Measurements from ENCODE around the gene HAUS8. TPM values are rescaled to one million over a fixed set of nuclear protein-coding genes. Genes with fewer than 3 reads are reported as not detected.

The HAUS8 gene
- total and polyA plus RNA-seq, 10 donors = 7.7 to 24.5 (median 14.6) TPM

GRCh38 chr19:17063428-17063827, 11.8 kb downstream of the HAUS8 start:
- Histone ChIP-seq H3K4me1 (peaks cover 0 to 40% (median 27%) of the 10 kb centered on the region in 6 donors), H3K36me3 (peaks cover 6 to 73% (median 25%) of the 10 kb centered on the region in 6 donors), H3K4me3 (no peak overlapping the region), H3K9me3 (peaks cover 0 to 12% (median 10%) of the 10 kb centered on the region in 8 donors), H3K27me3 (replicated peaks in 1 of 7) (no peaks in the 10 kb centered on the region), H3K27ac (no peak overlapping the region)
- TF ChIP-seq POLR2AphosphoS5 (IDR thresholded peaks at IDR 0.05) = no peak
- no peak for TF ChIP-seq POLR2A (IDR thresholded peaks at IDR 0.05)
- no peak for TF ChIP-seq CTCF (IDR thresholded peaks at IDR 0.05 in 8 of 11, conservative IDR thresholded peaks at IDR 0.05 in 3 of 11)
- no peak for DNase-seq
- intact Hi-C loops (cut with DNase I; ENCODE audit: low total_unique reads) = no loop called here
- 70 to 95% (median 87%) methylated on average over 2 of the region's 2 CpGs for WGBS, 5 donors

GRCh38 chr19:17061691-17062090, 13.6 kb downstream of the HAUS8 start:
- H3K36me3 ChIP-seq = peaks cover 12 to 86% (median 33%) of the 10 kb centered on the region in 6 donors
- WGBS, 5 donors = 90 to 100% (median 94%) methylated on average over 7 of the region's 7 CpGs

GRCh38 chr19:17061205-17061604, 14.0 kb downstream of the HAUS8 start:
- Histone ChIP-seq H3K27me3 (replicated peaks in 1 of 7) (no peaks in the 10 kb centered on the region), H3K4me1 (peaks cover 0 to 19% (median 12%) of the 10 kb centered on the region in 6 donors), H3K9me3 (peaks cover 0 to 20% (median 18%) of the 10 kb centered on the region in 8 donors), H3K36me3 (peaks cover 12 to 86% (median 33%) of the 10 kb centered on the region in 6 donors), H3K4me3 (no peak overlapping the region), H3K27ac (peak overlapping the region in 3 of 8 donors; percentile 21 to 48 (median 22))
- no peak for DNase-seq
- intact Hi-C loops (cut with DNase I; ENCODE audit: low total_unique reads) = no loop called here
- no peak for TF ChIP-seq POLR2AphosphoS5 (IDR thresholded peaks at IDR 0.05)
- TF ChIP-seq CTCF (IDR thresholded peaks at IDR 0.05 in 8 of 11, conservative IDR thresholded peaks at IDR 0.05 in 3 of 11) = no peak
- TF ChIP-seq POLR2A (IDR thresholded peaks at IDR 0.05) = no peak
- 95 to 98% (median 97%) methylated on average over 3 of the region's 3 CpGs for WGBS, 5 donors

More at GRCh38 chr19:17061691-17062090, 13.6 kb downstream of the HAUS8 start:
- TF ChIP-seq POLR2AphosphoS5 (IDR thresholded peaks at IDR 0.05) (no peak), CTCF (IDR thresholded peaks at IDR 0.05 in 8 of 11, conservative IDR thresholded peaks at IDR 0.05 in 3 of 11) (no peak), POLR2A (IDR thresholded peaks at IDR 0.05) (no peak)
- H3K4me1 ChIP-seq = peaks cover 0 to 24% (median 14%) of the 10 kb centered on the region in 6 donors
- no peak overlapping the region for H3K4me3 ChIP-seq
- H3K27me3 ChIP-seq (replicated peaks in 1 of 7) = no peaks in the 10 kb centered on the region
- H3K27ac ChIP-seq = peak overlapping the region in 1 of 8 donors; percentile 21
- intact Hi-C loops (cut with DNase I; ENCODE audit: low total_unique reads) = no loop called here
- peaks cover 0 to 20% (median 18%) of the 10 kb centered on the region in 8 donors for H3K9me3 ChIP-seq
- no peak for DNase-seq

GRCh38 chr19:17060802-17061201, 14.4 kb downstream of the HAUS8 start:
- Histone ChIP-seq H3K4me1 (peaks cover 0 to 17% (median 12%) of the 10 kb centered on the region in 6 donors), H3K36me3 (peaks cover 12 to 87% (median 37%) of the 10 kb centered on the region in 6 donors), H3K27ac (peak overlapping the region in 3 of 8 donors; percentile 8 to 48 (median 22)), H3K9me3 (peaks cover 0 to 20% (median 18%) of the 10 kb centered on the region in 8 donors), H3K4me3 (no peak overlapping the region), H3K27me3 (replicated peaks in 1 of 7) (no peaks in the 10 kb centered on the region)
- TF ChIP-seq CTCF (IDR thresholded peaks at IDR 0.05 in 8 of 11, conservative IDR thresholded peaks at IDR 0.05 in 3 of 11) (no peak), POLR2AphosphoS5 (IDR thresholded peaks at IDR 0.05) (no peak), POLR2A (IDR thresholded peaks at IDR 0.05) (no peak)
- intact Hi-C loops (cut with DNase I; ENCODE audit: low total_unique reads) = no loop called here
- 60 to 87% (median 74%) methylated on average over 3 of the region's 3 CpGs for WGBS, 5 donors
- DNase-seq = no peak
